ENCODE data around the gene CELSR1. TPM values are rescaled to one million over a fixed set of nuclear protein-coding genes. Genes with fewer than 3 reads are reported as not detected.

The CELSR1 gene
- total and polyA plus RNA-seq, 2 of the 13 experiments (the other 11 are each of a cell fraction or from before 2014, with no cell fraction given) = 0.78 to 1.8 TPM

DNA sequence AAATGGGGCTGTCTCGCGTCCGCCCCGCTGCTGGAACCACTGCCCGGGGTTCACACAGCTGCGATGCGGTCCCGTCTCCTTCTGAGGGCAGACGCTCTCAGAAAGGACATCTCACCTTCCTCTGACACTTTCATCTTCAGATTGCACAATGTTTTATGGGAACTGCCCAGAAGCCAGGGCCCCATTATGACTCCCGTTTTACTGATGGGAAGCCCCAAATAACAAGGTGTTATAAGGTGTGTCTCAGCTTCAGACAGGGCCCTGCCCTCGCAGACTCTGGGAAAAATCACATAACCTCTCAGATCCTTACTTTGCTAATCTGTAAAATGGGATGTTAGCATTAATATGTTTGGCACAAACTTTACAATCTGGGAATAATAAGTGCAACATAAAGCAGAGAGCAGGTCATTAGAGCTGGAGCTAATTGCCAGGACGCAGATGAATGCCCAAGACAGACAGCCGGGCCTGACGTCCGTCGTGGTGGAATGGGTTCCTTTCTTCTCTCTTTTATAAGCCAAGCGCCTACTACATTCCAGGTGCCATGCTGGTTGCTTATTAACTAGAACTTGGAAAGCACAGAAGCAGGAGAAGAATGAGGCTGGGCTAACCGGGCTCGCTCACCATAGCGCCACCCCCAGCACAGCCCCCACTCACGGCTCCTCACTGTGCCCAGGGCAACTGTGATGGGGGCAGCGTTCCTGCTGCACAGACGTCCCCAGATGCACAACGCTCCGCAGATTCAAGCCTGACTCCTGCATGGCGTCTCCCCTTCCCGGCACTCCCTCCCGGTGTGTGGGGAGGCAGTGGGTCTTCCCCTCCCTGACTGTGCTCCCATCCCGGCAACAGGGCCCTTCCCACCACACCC is 158.1 kb downstream of the CELSR1 start (continued):
- TF ChIP-seq, protein P1, sequence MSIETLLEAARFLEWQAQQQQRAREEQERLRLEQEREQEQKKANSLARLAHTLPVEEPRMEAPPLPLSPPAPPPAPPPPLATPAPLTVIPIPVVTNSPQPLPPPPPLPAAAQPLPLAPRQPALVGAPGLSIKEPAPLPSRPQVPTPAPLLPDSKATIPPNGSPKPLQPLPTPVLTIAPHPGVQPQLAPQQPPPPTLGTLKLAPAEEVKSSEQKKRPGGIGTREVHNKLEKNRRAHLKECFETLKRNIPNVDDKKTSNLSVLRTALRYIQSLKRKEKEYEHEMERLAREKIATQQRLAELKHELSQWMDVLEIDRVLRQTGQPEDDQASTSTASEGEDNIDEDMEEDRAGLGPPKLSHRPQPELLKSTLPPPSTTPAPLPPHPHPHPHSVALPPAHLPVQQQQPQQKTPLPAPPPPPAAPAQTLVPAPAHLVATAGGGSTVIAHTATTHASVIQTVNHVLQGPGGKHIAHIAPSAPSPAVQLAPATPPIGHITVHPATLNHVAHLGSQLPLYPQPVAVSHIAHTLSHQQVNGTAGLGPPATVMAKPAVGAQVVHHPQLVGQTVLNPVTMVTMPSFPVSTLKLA (IDR thresholded peaks at IDR 0.05) = no peak
- TF ChIP-seq ZNF577 (CRISPR knock-in tag; IDR thresholded peaks at IDR 0.05; ENCODE audit: borderline replicate concordance, low read depth) (no peak), MATR3 (CRISPR knock-in tag; IDR thresholded peaks at IDR 0.05) (no peak), FOXC1 (CRISPR knock-in tag; IDR thresholded peaks at IDR 0.05; ENCODE audit: borderline replicate concordance) (0 out of 2 replicates have a peak, but pooled peaks have one; percentile 35), EEA1 (CRISPR knock-in tag; IDR thresholded peaks at IDR 0.05; ENCODE audit: borderline replicate concordance) (no peak), ZC3H13 (CRISPR knock-in tag; IDR thresholded peaks at IDR 0.05) (no peak), FLYWCH1 (CRISPR knock-in tag; IDR thresholded peaks at IDR 0.05) (no peak), CCAR2 (optimal IDR thresholded peaks at IDR 0.05; ENCODE audit: low read depth, low read length) (no peak), ZNF605 (CRISPR knock-in tag; IDR thresholded peaks at IDR 0.05) (no peak), RAD51 (IDR thresholded peaks at IDR 0.05; ENCODE audit: borderline replicate concordance) (no peak), POLR2AphosphoS5 (IDR thresholded peaks at IDR 0.05; ENCODE audit: low read depth, low read length) (peak; percentile 74), ZNF12 (CRISPR knock-in tag; IDR thresholded peaks at IDR 0.05) (no peak), DMAP1 (CRISPR knock-in tag; IDR thresholded peaks at IDR 0.05) (no peak; the same call in 1 of the 2 replicates), RFXAP (CRISPR knock-in tag; IDR thresholded peaks at IDR 0.05; ENCODE audit: borderline replicate concordance) (0 out of 2 replicates have a peak, but pooled peaks have one; percentile 41), CCDC6 (CRISPR knock-in tag; IDR thresholded peaks at IDR 0.05) (peak; percentile 34; the same call in 1 of the 2 replicates), ZNF496 (CRISPR knock-in tag; IDR thresholded peaks at IDR 0.05; ENCODE audit: insufficient replicate concordance) (no peak), ZFYVE20 (CRISPR knock-in tag; IDR thresholded peaks at IDR 0.05; ENCODE audit: borderline replicate concordance, low read depth) (no peak)
- TF ChIP-seq, protein P2, sequence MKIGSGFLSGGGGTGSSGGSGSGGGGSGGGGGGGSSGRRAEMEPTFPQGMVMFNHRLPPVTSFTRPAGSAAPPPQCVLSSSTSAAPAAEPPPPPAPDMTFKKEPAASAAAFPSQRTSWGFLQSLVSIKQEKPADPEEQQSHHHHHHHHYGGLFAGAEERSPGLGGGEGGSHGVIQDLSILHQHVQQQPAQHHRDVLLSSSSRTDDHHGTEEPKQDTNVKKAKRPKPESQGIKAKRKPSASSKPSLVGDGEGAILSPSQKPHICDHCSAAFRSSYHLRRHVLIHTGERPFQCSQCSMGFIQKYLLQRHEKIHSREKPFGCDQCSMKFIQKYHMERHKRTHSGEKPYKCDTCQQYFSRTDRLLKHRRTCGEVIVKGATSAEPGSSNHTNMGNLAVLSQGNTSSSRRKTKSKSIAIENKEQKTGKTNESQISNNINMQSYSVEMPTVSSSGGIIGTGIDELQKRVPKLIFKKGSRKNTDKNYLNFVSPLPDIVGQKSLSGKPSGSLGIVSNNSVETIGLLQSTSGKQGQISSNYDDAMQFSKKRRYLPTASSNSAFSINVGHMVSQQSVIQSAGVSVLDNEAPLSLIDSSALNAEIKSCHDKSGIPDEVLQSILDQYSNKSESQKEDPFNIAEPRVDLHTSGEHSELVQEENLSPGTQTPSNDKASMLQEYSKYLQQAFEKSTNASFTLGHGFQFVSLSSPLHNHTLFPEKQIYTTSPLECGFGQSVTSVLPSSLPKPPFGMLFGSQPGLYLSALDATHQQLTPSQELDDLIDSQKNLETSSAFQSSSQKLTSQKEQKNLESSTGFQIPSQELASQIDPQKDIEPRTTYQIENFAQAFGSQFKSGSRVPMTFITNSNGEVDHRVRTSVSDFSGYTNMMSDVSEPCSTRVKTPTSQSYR (CRISPR knock-in tag; IDR thresholded peaks at IDR 0.05; ENCODE audit: borderline replicate concordance) = peak; percentile 47; the same call in 1 of the 2 replicates
- TF ChIP-seq, protein P3, sequence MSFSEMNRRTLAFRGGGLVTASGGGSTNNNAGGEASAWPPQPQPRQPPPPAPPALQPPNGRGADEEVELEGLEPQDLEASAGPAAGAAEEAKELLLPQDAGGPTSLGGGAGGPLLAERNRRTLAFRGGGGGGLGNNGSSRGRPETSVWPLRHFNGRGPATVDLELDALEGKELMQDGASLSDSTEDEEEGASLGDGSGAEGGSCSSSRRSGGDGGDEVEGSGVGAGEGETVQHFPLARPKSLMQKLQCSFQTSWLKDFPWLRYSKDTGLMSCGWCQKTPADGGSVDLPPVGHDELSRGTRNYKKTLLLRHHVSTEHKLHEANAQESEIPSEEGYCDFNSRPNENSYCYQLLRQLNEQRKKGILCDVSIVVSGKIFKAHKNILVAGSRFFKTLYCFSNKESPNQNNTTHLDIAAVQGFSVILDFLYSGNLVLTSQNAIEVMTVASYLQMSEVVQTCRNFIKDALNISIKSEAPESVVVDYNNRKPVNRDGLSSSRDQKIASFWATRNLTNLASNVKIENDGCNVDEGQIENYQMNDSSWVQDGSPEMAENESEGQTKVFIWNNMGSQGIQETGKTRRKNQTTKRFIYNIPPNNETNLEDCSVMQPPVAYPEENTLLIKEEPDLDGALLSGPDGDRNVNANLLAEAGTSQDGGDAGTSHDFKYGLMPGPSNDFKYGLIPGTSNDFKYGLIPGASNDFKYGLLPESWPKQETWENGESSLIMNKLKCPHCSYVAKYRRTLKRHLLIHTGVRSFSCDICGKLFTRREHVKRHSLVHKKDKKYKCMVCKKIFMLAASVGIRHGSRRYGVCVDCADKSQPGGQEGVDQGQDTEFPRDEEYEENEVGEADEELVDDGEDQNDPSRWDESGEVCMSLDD (CRISPR knock-in tag; IDR thresholded peaks at IDR 0.05; ENCODE audit: borderline replicate concordance) = no peak
- TF ChIP-seq, protein P4, sequence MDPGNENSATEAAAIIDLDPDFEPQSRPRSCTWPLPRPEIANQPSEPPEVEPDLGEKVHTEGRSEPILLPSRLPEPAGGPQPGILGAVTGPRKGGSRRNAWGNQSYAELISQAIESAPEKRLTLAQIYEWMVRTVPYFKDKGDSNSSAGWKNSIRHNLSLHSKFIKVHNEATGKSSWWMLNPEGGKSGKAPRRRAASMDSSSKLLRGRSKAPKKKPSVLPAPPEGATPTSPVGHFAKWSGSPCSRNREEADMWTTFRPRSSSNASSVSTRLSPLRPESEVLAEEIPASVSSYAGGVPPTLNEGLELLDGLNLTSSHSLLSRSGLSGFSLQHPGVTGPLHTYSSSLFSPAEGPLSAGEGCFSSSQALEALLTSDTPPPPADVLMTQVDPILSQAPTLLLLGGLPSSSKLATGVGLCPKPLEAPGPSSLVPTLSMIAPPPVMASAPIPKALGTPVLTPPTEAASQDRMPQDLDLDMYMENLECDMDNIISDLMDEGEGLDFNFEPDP (CRISPR knock-in tag; conservative IDR thresholded peaks at IDR 0.05) = no peak
